Measurements from ENCODE around the gene KRT9. TPM values are rescaled to one million over a fixed set of nuclear protein-coding genes. Genes with fewer than 3 reads are reported as not detected.

Gene KRT9
- total RNA-seq, 1 donor from 2014 or later: not detected

DNA sequence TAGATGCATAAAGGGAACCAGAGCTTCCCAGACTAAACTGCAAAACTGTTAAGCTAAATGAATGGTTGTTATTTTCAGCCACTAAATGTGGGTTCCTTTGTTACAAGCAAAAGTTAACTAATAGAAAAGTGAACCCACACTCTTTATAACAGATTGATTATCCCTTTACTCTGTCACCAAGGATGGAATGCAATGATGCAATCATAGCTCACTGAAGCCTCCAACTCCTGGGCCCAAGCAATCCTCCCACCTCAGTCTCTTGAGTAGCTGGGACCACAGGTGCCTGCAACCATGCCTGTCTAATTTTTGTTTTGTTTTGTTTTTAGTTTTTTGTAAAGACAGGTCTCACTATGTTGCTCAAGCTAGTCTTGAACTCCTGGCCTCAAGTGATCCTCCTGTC lies 6.5 kb downstream of the KRT9 start:
- Histone ChIP-seq H3K36me3 (no peaks in the 10 kb centered on the region), H3K4me3 (no peak overlapping the region), H3K4me1 (no peaks in the 10 kb centered on the region), H3K27ac (no peak overlapping the region), H3K9me3 (no peaks in the 10 kb centered on the region), H3K27me3 (no peaks in the 10 kb centered on the region)
- DNase-seq: no peak
- ATAC-seq: no peak
- intact Hi-C loops (cut with DNase I): no loop called here
- TF ChIP-seq, protein P1, sequence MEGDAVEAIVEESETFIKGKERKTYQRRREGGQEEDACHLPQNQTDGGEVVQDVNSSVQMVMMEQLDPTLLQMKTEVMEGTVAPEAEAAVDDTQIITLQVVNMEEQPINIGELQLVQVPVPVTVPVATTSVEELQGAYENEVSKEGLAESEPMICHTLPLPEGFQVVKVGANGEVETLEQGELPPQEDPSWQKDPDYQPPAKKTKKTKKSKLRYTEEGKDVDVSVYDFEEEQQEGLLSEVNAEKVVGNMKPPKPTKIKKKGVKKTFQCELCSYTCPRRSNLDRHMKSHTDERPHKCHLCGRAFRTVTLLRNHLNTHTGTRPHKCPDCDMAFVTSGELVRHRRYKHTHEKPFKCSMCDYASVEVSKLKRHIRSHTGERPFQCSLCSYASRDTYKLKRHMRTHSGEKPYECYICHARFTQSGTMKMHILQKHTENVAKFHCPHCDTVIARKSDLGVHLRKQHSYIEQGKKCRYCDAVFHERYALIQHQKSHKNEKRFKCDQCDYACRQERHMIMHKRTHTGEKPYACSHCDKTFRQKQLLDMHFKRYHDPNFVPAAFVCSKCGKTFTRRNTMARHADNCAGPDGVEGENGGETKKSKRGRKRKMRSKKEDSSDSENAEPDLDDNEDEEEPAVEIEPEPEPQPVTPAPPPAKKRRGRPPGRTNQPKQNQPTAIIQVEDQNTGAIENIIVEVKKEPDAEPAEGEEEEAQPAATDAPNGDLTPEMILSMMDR (IDR thresholded peaks at IDR 0.05): no peak

DNA sequence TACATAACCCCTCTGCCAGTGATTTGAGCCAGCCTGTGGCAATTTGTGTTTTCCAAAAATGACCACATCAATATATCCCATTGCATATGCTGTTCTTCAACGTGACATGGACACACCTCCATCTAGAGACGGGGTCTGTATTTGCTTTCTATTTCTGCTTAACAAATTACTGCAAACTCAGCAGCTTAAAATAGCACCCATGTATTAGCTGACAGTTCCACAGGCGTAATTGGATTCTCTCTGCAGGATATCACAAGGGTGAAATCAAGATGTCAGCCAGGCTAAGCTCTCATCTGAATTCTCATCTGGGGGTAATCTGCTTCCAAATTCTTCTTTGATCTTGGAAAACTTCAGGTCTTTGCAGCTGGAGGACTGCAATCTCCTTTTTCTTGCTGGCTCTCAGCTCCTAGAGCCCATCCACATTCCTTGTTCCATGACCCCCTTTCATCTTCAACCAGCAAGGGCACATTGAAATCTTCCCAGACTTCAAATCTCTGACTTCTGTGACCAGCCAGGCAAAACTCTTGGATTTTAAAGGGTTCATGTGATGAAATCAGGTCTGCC lies 8.2 kb downstream of the KRT9 start:
- intact Hi-C loops (cut with DNase I): no loop called here
- Histone ChIP-seq H3K4me3 (no peak overlapping the region), H3K9me3 (no peaks in the 10 kb centered on the region), H3K4me1 (no peaks in the 10 kb centered on the region), H3K36me3 (no peaks in the 10 kb centered on the region), H3K27ac (no peak overlapping the region), H3K27me3 (no peaks in the 10 kb centered on the region)
- no peak for ATAC-seq
- TF ChIP-seq, protein P1 (IDR thresholded peaks at IDR 0.05): no peak
- no peak for DNase-seq

DNA sequence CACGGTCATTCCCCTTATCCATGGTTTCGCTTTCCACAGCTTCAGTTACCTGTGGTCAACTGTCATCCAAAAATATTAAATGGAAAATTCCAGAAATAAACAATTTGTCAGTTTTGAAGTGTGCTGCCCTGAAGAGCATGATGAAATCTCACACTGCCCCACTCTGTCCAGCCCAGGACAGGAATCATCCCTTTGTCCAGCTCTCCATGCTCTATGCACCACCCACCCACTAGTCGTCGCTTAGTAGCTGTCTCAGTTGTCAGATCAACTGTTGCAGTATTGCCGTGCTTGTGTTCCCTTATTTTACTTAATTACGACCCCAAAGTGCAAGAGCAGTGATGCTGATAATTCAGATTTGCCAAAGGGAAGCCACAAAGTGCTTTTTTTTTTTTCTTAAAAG lies 10.3 kb downstream of the KRT9 start:
- Histone ChIP-seq H3K27me3 (no peaks in the 10 kb centered on the region), H3K4me3 (no peak overlapping the region), H3K4me1 (no peaks in the 10 kb centered on the region), H3K27ac (no peak overlapping the region), H3K36me3 (no peaks in the 10 kb centered on the region), H3K9me3 (no peaks in the 10 kb centered on the region)
- intact Hi-C loops (cut with DNase I): no loop called here
- ATAC-seq (no peak), DNase-seq (no peak)
- TF ChIP-seq, protein P1 (IDR thresholded peaks at IDR 0.05): no peak

DNA sequence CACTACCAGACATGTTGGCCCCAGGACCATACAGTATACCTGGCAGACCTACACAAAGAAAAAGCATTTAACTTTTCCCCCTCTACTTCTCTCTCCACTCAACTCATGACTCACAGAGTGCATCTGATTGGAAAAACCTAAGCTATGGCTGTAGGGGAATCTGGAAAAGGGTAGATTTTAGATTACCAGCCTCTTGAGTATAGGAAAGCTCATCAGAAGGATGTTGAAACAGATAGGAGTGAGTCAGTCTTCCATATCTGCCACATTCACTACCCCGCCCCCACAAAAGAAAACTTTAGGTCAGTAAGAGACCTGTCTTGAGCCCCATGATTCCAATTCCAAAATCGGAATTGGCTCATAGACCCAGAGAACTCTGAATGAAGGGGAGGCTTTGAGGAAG lies 12.3 kb downstream of the KRT9 start:
- intact Hi-C loops (cut with DNase I): no loop called here
- ATAC-seq (no peak), DNase-seq (no peak)
- Histone ChIP-seq H3K27ac (no peak overlapping the region), H3K9me3 (no peaks in the 10 kb centered on the region), H3K27me3 (no peaks in the 10 kb centered on the region), H3K4me3 (no peak overlapping the region), H3K36me3 (no peaks in the 10 kb centered on the region), H3K4me1 (no peaks in the 10 kb centered on the region)
- TF ChIP-seq, protein P1 (IDR thresholded peaks at IDR 0.05): no peak

DNA sequence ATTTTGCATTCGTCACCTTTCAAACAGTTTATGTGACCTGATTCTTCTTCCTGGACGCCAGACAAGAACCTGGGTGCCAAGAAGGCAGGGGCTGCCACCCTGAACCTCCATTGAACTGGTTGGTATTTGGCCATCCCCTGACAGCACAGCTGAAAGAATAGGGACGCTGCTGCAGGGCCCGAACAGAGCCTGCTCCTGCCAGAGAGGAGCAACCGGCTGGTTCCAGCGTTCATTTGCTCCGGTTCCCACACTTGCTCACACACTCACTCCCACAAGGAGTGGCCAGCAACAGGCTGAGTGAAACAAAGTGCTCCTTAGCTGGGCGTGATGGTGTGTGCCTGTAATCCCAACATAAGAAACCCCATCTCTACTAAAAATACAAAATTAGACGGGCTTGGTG lies 14.9 kb downstream of the KRT9 start:
- Histone ChIP-seq H3K36me3 (no peaks in the 10 kb centered on the region), H3K27ac (no peak overlapping the region), H3K4me1 (no peaks in the 10 kb centered on the region), H3K4me3 (no peak overlapping the region), H3K27me3 (no peaks in the 10 kb centered on the region), H3K9me3 (no peaks in the 10 kb centered on the region)
- no peak for ATAC-seq
- TF ChIP-seq, protein P1 (IDR thresholded peaks at IDR 0.05): no peak
- no peak for DNase-seq
- intact Hi-C loops (cut with DNase I): no loop called here

DNA sequence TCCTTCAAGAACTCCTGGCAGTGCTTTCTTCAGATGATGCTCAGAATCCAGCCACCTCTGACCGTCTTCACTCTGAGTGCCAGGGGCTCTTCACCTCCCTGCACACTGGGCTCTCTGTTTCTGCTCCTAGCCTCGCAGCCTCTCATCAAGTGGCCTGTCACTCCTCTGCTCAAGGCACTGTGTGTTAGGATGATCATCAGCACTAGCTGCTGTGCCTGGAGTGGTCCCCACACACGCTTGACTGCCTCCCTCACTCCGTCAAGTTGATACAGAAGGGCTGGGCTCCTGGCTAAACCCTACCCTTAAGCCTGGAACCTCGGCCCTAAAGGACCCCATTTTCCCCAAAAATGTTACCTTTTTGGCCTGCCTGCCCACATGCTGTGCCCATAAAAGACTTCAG lies 15.6 kb downstream of the KRT9 start:
- no peak overlapping the region for H3K27ac ChIP-seq
- ATAC-seq (no peak), DNase-seq (no peak)
- no peaks in the 10 kb centered on the region for H3K9me3 ChIP-seq
- no peak overlapping the region for H3K4me3 ChIP-seq
- H3K27me3 ChIP-seq: no peaks in the 10 kb centered on the region
- TF ChIP-seq, protein P1 (IDR thresholded peaks at IDR 0.05): no peak
- H3K36me3 ChIP-seq: no peaks in the 10 kb centered on the region
- intact Hi-C loops (cut with DNase I): no loop called here
- H3K4me1 ChIP-seq: no peaks in the 10 kb centered on the region
